ENCODE results near the gene DNMT1. TPM values are rescaled to one million over a fixed set of nuclear protein-coding genes. Genes with fewer than 3 reads are reported as not detected.

The DNMT1 gene
- total RNA-seq, 1 experiment from 2014 or later = 227 TPM

DNA sequence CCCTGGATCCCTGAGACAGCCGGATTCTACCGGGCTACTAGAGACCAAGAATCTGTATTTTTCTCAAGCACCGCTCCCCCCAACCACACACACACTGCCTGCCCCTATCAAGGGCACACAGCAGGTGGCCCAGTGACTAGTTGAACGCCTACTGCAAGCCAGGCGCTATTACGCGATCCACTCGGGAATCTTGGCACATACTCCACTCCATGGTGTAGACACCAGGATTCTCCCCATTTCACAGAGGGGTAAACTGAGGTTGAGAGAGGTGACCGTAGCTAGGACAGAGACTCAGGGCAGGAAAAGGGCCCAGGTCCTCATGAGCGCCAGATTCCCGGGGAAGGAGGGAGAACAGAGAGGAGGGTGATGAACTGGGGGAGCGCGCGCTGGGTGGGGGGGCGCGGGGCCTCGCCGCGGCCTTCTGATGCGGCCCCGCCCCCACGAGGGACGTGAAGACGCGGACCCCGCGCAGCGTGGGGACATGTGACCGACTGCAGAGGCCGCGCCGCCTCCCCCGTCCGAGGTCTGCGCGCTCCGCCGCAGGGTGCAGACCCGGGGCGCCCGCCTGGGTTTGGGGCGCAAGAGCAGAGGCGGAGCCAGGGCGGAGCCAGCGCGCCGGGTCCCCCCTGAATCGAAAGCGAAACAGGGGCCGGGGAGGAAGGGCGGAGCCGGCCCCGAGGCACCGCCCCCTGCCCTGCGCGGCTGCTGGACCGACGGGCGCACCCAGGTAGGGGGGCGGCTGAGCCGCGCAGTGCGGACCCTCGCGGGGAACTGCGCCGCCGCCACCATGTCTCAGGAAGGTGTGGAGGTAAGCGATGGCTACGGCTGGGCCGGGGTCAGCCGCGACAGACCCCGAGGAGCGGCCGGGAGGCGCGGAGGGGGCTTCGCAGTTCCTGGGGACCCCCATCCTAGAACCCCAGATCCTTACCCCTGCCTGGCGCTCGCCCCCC lies 108.8 kb downstream of the DNMT1 start, which contains the start of gene SHFL:
SHFL (plus strand) TSS at position 677 of the 950 bp plus-strand sequence; CDS start at position 788, 111 bp downstream.
- no peak within 1 kb of the TSS for H2AFZ ChIP-seq (ENCODE audit: low read length)

More for the DNA sequence above, 108.8 kb downstream of the DNMT1 start, which contains the start of gene SHFL:
- no peaks in the 10 kb centered on the region for H3K4me1 ChIP-seq (ENCODE audit: insufficient read depth, low read length)
- no peaks in the 10 kb centered on the region for H3K79me1 ChIP-seq (ENCODE audit: insufficient read depth, low read depth, low read length, poor library complexity, severe bottlenecking)
- no peak within 1 kb of the TSS for H3K4ac ChIP-seq (ENCODE audit: low read depth, low read length)
- no peak within 1 kb of the TSS for H2BK20ac ChIP-seq (ENCODE audit: low read depth, low read length, poor library complexity, severe bottlenecking)
- no peak within 1 kb of the TSS for H4K5ac ChIP-seq (ENCODE audit: insufficient read length, low read depth, low read length)
- no peak within 1 kb of the TSS for H2BK15ac ChIP-seq (ENCODE audit: low read depth, low read length)
- H3K23ac ChIP-seq (ENCODE audit: insufficient read length, low read depth, low read length) = no peak within 1 kb of the TSS
- no peak within 1 kb of the TSS for H3K27ac ChIP-seq (ENCODE audit: insufficient read length, low read depth, low read length)
- no peaks in the 10 kb centered on the region for H3K79me2 ChIP-seq (ENCODE audit: insufficient read depth, low read length)
- Mint-ChIP-seq H3K36me3 (ENCODE audit: insufficient read depth in 1 of 3, low read depth in 3 of 3) (peaks cover 2 to 5% (median 4%) of the 10 kb centered on the region in 3 experiments; a peak in 5 of 7 replicates), H3K9me3 (peaks cover 0 to 2% of the 10 kb centered on the region in 2 experiments; a peak in 1 of 5 replicates), H3K27me3 (ENCODE audit: low read depth) (peaks cover 20% of the 10 kb centered on the region), H3K27ac (no peak within 1 kb of the TSS), H3K4me3 (peak within 1 kb of the TSS; percentile 75 to 90), H3K4me1 (peaks cover 7 to 9% of the 10 kb centered on the region in 2 experiments; a peak in 2 of 4 replicates)
- H3K56ac ChIP-seq (ENCODE audit: insufficient read length, low read depth, low read length) = no peak within 1 kb of the TSS
- H3K23me2 ChIP-seq (ENCODE audit: insufficient read length, low read depth, low read length, poor library complexity, severe bottlenecking) = peaks cover 10% of the 10 kb centered on the region
- no peak within 1 kb of the TSS for H3K18ac ChIP-seq (ENCODE audit: insufficient read length, low read depth, low read length)
- no peak within 1 kb of the TSS for H2AK5ac ChIP-seq (ENCODE audit: insufficient read length, low read length)
- no peak within 1 kb of the TSS for H2BK5ac ChIP-seq (ENCODE audit: insufficient read length, low read length)
- H4K20me1 ChIP-seq (ENCODE audit: control insufficient read depth, insufficient read depth, insufficient read length) = no peaks in the 10 kb centered on the region
- no peak within 1 kb of the TSS; the same call in 1 of the 2 replicates for H3K14ac ChIP-seq (ENCODE audit: insufficient read depth, low read length)
- H2BK120ac ChIP-seq (ENCODE audit: low read depth, low read length, poor library complexity, severe bottlenecking) = no peak within 1 kb of the TSS
- no peak within 1 kb of the TSS for H2BK12ac ChIP-seq (ENCODE audit: insufficient read length, low read depth, low read length)
- no peaks in the 10 kb centered on the region for H3K27me3 ChIP-seq (ENCODE audit: insufficient read depth, low read length)
- H3K4me2 ChIP-seq (ENCODE audit: insufficient read depth, insufficient read length, low read length) = peak within 1 kb of the TSS; percentile 77
- no peak within 1 kb of the TSS for H4K91ac ChIP-seq (ENCODE audit: insufficient read length, low read depth, low read length)
- H3K9me3 ChIP-seq (ENCODE audit: control insufficient read depth, low read depth, low read length) = no peaks in the 10 kb centered on the region
- TF ChIP-seq CTCF (conservative IDR thresholded peaks at IDR 0.05) = no peak
- DNase-seq = peak; percentile 65
- H3T11ph ChIP-seq (ENCODE audit: low read length) = no peak within 1 kb of the TSS
- no peak within 1 kb of the TSS for H4K8ac ChIP-seq (replicated peaks; ENCODE audit: insufficient read length, low read depth, low read length)
- no CpG with 5 or more reads among the region's 81 CpGs for WGBS (ENCODE audit: extremely low coverage, insufficient read length, low lambda C conversion rate)
- H3K9ac ChIP-seq (ENCODE audit: extremely low read depth, insufficient read length, low read length) = no peak within 1 kb of the TSS

All from H9 (cell line).